Heart left ventricle (tissue), 13 donors: ENCODE measurements around the gene MYO5A.

ENCODE experiments used
- CTCF ChIP-seq, 12 donors: fragments of 200-600 bp; sonication (generic) in 4 of 12; IDR thresholded peaks; one replicate each; pipeline versions ENCODE4 v1.5.0 to v1.8.0; 2018 to 2022; ENCODE audit warnings: antibody characterized with exemption in 12 of 12, mild to moderate bottlenecking in 5 of 12
- POLR2A ChIP-seq, 2 donors: fragments of 450-650 bp; IDR thresholded peaks; one replicate each; pipeline ENCODE4 v1.6.1; 2017; ENCODE audit warnings: antibody characterized with exemption in 2 of 2, mild to moderate bottlenecking in 2 of 2, moderate library complexity in 2 of 2
- donor health status: ischemic (EF 13 %, LVEDD 7.1; RV severe dilation, severe dysfunction).
- donor health status: DM: no; HTN: yes; CAD: no.
- donor health status: DM: no; HTN: no; CAD: no.
- donor health status: ischemic (EF 25% LVEDD 6.9; RV normal size, moderate dysfunction).
- donor health status: ischemic (EF 25% LVEDD 5.7; RV mildly dilated, moderate dysfunction).
- donor health status: ischemic (EF 35%, LVEDD 5.7; RV mildly dilated, moderate dysfunction).
- donor health status: nonischemic (EF 11% LVEDD 7.7; RV severe dilation, severe dysfunction).
- donor health status: DM: yes; HTN: yes; CAD: no.
- donor health status: PGD.
- donor health status: ischemic (EF 29% LVEDD 5.4; RV normal size, mild dysfunction).
- donor health status: nonischemic (EF 23%, LVEDD 6.1; RV moderate dilation, normal function).

- TF ChIP-seq CTCF (IDR thresholded peaks at IDR 0.05) (no peak), POLR2A (IDR thresholded peaks at IDR 0.05) (no peak)
These were observed 5.0 kb downstream of the MYO5A start for GRCh38 chr15:52523647-52524046.
